Breast epithelium (tissue), 3 donors: ENCODE results near the gene VMO1.

Experiments used
- CTCF ChIP-seq, 3 donors: fragments of 450-650 bp; IDR thresholded peaks; one replicate each; pipeline ENCODE4 v1.5.1; 2016 to 2017; ENCODE audit warnings: antibody characterized with exemption in 3 of 3, mild to moderate bottlenecking in 3 of 3, moderate library complexity in 3 of 3
- POLR2A ChIP-seq: fragments of 450-650 bp; IDR thresholded peaks from one replicate; pipeline ENCODE4 v1.6.1; 2016; ENCODE audit warnings: antibody characterized with exemption, mild to moderate bottlenecking, moderate library complexity

- TF ChIP-seq POLR2A (no peak), CTCF (IDR thresholded peaks at IDR 0.05) (no peak)
These were observed 45.6 kb downstream of the VMO1 start for GRCh38 chr17:4740584-4740983.
